Activated B cell treated with CpG ODN at 0.5 μM for 24 hours (primary cell): ENCODE measurements around the gene HSBP1L1. TPM values are rescaled to one million over a fixed set of nuclear protein-coding genes. Genes with fewer than 3 reads are reported as not detected.

Experiments used
- ATAC-seq: fragments of 200-7000 bp; cut with Tn5 transposase; one replicate; pipeline ENCODE4 v1.10.0; 2021; ENCODE audit warnings: low read depth, mild to moderate bottlenecking, moderate library complexity
- CTCF ChIA-PET: fragments of 350-600 bp; sonication (Branson Sonifier 250); formaldehyde crosslinking; loops from one replicate; lab custom pipeline; 2021; ENCODE audit warnings: antibody characterized with exemption; lab: Charles Lee
- POLR2A ChIA-PET: fragments of 350-600 bp; sonication (Branson Sonifier 250); formaldehyde crosslinking; loops from one replicate; lab custom pipeline; 2021; ENCODE audit warnings: antibody characterized with exemption; lab: Charles Lee
- DNase-seq: peaks from one replicate; pipeline ENCODE4 v3.0.0; 2022
- H3K27ac Mint-ChIP-seq: one replicate; pipeline ENCODE4 v1.8.0; 2020; ENCODE audit warnings: mixed read lengths
- H3K27me3 Mint-ChIP-seq: one replicate; pipeline ENCODE4 v1.8.0; 2021; ENCODE audit warnings: mixed read lengths
- H3K36me3 Mint-ChIP-seq: one replicate; pipeline ENCODE4 v1.8.0; 2021; ENCODE audit warnings: low read depth, mixed read lengths
- H3K4me1 Mint-ChIP-seq: one replicate; pipeline ENCODE4 v1.8.0; 2021; ENCODE audit warnings: mixed read lengths
- H3K4me3 Mint-ChIP-seq: one replicate; pipeline ENCODE4 v1.8.0; 2020; ENCODE audit warnings: mild to moderate bottlenecking, mixed read lengths
- H3K9me3 Mint-ChIP-seq: one replicate; pipeline ENCODE4 v1.8.0; 2020; ENCODE audit warnings: mixed read lengths
- CTCF ChIP-seq: fragments of 200-600 bp; IDR thresholded peaks from one replicate; pipeline ENCODE4 v1.8.0; 2022; ENCODE audit warnings: antibody characterized with exemption, mild to moderate bottlenecking
- intact Hi-C: fragments of 100-400 bp; cut with micrococcal nuclease; formaldehyde crosslinking; loops from one replicate; pipeline ENCODE4 v1.15.1; 2024
- total RNA-seq: library from RNA; stranded (reverse); gene quantifications from 2 replicates; pipeline ENCODE4 v1.2.3, GENCODE V29; 2022

The HSBP1L1 gene
- total RNA-seq, 1 donor from 2014 or later, result 2.5 TPM

- DNase-seq (no peak), ATAC-seq (no peak)
- intact Hi-C loops, result no loop called here
- POLR2A ChIA-PET, result no interaction called here
- Mint-ChIP-seq H3K4me1 (peaks cover 4% of the 10 kb centered on the region), H3K27me3 (no peaks in the 10 kb centered on the region), H3K36me3 (peaks cover 80% of the 10 kb centered on the region), H3K4me3 (no peak overlapping the region), H3K27ac (no peak overlapping the region), H3K9me3 (no peaks in the 10 kb centered on the region)
- CTCF ChIA-PET, result interaction anchor here (1.0 kb wide), 1 partner anchor 12 kb away, joined by 3 read pairs; no protein-coding TSS in a partner anchor
- no peak for TF ChIP-seq CTCF
Measured at GRCh38 chr18:79973517-79973916, 9.1 kb downstream of the HSBP1L1 start.

GRCh38 chr18:79974025-79974654, 9.7 kb downstream of the HSBP1L1 start:
- no peak overlapping the region for H3K27ac Mint-ChIP-seq
- H3K27me3 Mint-ChIP-seq, result no peaks in the 10 kb centered on the region
- H3K4me1 Mint-ChIP-seq, result peaks cover 4% of the 10 kb centered on the region
- POLR2A ChIA-PET, result no interaction called here
- no peaks in the 10 kb centered on the region for H3K9me3 Mint-ChIP-seq
- H3K4me3 Mint-ChIP-seq, result no peak overlapping the region
- CTCF ChIA-PET, result interaction anchor here (1.0 kb wide), 1 partner anchor 12 kb away, joined by 3 read pairs; no protein-coding TSS in a partner anchor
- H3K36me3 Mint-ChIP-seq, result peaks cover 82% of the 10 kb centered on the region
- ATAC-seq (no peak), DNase-seq (no peak)
- intact Hi-C loops, result no loop called here
- TF ChIP-seq CTCF, result no peak

GRCh38 chr18:79975043-79975442, 10.6 kb downstream of the HSBP1L1 start:
- Mint-ChIP-seq H3K27me3 (no peaks in the 10 kb centered on the region), H3K4me3 (no peak overlapping the region), H3K36me3 (peaks cover 84% of the 10 kb centered on the region), H3K27ac (no peak overlapping the region), H3K9me3 (no peaks in the 10 kb centered on the region), H3K4me1 (peaks cover 7% of the 10 kb centered on the region)
- no peak for ATAC-seq
- no peak for TF ChIP-seq CTCF
- CTCF ChIA-PET, result no interaction called here
- no peak for DNase-seq
- intact Hi-C loops, result no loop called here
- POLR2A ChIA-PET, result no interaction called here

GRCh38 chr18:79975985-79976680, 11.7 kb downstream of the HSBP1L1 start:
- H3K27me3 Mint-ChIP-seq, result no peaks in the 10 kb centered on the region
- CTCF ChIA-PET, result no interaction called here
- H3K27ac Mint-ChIP-seq, result no peak overlapping the region
- DNase-seq (no peak), ATAC-seq (no peak)
- H3K9me3 Mint-ChIP-seq, result no peaks in the 10 kb centered on the region
- H3K4me1 Mint-ChIP-seq, result peaks cover 10% of the 10 kb centered on the region
- no peak overlapping the region for H3K4me3 Mint-ChIP-seq
- POLR2A ChIA-PET, result no interaction called here
- intact Hi-C loops, result no loop called here
- no peak for TF ChIP-seq CTCF
- peaks cover 80% of the 10 kb centered on the region for H3K36me3 Mint-ChIP-seq

GRCh38 chr18:79979843-79980242, 15.4 kb downstream of the HSBP1L1 start:
- no peak for ATAC-seq
- peaks cover 67% of the 10 kb centered on the region for H3K36me3 Mint-ChIP-seq

More at GRCh38 chr18:79979843-79980242, 15.4 kb downstream of the HSBP1L1 start:
- no peak for DNase-seq
- CTCF ChIA-PET, result no interaction called here
- Mint-ChIP-seq H3K4me1 (peaks cover 33% of the 10 kb centered on the region), H3K27ac (no peak overlapping the region), H3K4me3 (no peak overlapping the region), H3K27me3 (no peaks in the 10 kb centered on the region), H3K9me3 (no peaks in the 10 kb centered on the region)
- no peak for TF ChIP-seq CTCF
- POLR2A ChIA-PET, result no interaction called here
- intact Hi-C loops, result no loop called here
